ENCODE measurements around the gene GOLGA6L26.
"Not testable (repeated sequence)": the region's sequence is repeated elsewhere in the genome, so short reads cannot be mapped to it uniquely, and the experiment has no call there.

DNA sequence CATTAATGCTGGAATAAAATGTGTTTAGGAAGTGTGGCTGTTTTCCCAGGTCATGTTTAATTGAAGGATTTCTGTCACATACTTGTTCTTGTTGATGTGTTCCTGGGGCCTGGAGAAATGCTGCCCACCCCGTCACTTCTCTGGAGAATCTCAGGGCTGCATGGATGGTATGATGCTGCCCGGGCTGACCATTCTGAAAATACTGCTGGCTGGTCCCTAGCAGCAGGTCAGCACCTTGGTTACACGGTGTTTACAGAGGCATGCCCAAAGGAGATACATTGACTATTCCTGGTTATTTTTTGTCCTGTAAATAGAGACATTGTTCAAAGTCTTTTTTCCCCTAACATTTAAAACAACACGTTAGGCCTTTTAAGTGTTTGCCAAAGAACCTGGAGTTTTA is 46.7 kb upstream of the GOLGA6L26 start:
- not testable (repeated sequence) for TF ChIP-seq POLR2A (IDR thresholded peaks at IDR 0.05; ENCODE audit: low read depth, low read length); TAF1 (IDR thresholded peaks at IDR 0.05; ENCODE audit: borderline replicate concordance, low read depth, low read length); POLR2AphosphoS5 (IDR thresholded peaks at IDR 0.05; ENCODE audit: low read depth, low read length)

All from GM12892 (cell line).